Fibroblast of upper back skin (primary cell): ENCODE measurements around the gene SLC47A1.
"Not testable (repeated sequence)": the region's sequence is repeated elsewhere in the genome, so short reads cannot be mapped to it uniquely, and the experiment has no call there.

ENCODE experiments used
- DNase-seq: peaks from one replicate; pipeline ENCODE4 v3.0.0-alpha.2; 2013

The SLC47A1 gene, protein sequence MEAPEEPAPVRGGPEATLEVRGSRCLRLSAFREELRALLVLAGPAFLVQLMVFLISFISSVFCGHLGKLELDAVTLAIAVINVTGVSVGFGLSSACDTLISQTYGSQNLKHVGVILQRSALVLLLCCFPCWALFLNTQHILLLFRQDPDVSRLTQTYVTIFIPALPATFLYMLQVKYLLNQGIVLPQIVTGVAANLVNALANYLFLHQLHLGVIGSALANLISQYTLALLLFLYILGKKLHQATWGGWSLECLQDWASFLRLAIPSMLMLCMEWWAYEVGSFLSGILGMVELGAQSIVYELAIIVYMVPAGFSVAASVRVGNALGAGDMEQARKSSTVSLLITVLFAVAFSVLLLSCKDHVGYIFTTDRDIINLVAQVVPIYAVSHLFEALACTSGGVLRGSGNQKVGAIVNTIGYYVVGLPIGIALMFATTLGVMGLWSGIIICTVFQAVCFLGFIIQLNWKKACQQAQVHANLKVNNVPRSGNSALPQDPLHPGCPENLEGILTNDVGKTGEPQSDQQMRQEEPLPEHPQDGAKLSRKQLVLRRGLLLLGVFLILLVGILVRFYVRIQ

DNA sequence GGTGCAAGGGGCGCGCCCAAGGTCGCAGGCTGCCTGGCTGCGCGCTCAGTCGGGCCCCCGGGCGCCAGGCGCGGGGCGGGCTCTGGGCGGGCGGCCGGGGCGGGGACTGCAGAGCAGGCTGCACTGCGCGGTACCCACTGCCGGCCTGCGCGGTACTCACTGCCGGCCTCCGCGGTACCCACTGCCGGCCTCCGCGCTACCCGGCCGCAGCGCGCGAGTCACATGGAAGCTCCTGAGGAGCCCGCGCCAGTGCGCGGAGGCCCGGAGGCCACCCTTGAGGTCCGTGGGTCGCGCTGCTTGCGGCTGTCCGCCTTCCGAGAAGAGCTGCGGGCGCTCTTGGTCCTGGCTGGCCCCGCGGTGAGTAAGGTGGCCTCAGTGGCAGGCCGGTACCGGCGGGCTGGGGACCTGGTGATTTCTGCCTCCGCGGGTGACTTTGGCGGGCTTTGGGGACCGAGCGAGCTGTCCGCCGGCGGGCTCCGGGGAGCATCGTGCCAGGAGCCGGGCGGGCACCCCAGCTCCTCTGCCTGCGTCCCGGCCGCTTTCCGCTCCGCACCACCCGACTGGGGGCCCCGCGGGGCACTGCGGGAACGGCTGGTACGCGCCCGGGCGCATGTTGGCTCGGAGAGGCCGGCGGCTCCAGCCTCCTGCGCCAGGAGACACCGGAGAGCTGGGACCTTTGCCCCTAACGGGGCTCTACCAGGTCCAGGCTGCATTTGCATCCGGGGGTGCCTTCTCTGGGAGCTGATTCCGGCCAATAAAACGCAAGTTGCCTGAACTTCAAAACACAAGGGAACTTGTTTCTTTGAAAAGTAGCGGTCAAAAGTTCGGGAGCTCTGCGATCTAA lies at the start of gene SLC47A1:
TSS of gene SLC47A1 (plus strand) at position 137 of the 844 bp plus-strand sequence. CDS start at position 223, 86 bp downstream.
- DNase-seq, result no peak

DNA sequence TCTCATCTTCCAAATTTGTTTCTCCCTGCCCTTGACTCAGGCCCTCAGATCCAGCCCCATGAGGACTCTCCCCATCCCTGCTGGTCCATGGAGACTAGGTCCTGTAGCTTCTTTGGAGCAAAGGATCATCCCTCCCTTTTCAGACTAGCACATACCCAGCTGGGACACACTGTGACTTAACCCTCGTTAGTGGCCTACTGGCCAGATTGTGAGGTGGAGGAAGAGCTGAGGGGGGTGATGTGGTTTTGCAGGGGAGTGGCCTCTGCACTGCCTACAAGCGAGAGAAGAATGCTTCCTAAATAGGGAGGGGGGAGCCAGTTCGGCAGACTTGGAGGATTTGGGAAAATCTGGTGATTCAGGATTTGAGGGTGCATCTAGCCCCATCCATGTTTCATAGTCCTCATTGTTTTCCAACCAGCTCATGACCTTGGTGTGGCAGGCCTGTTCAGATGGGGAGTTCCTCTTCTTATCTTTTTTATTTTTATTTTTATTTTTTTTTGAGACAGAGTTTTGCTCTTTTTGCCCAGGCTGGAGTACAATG lies 47.8 kb upstream of the SLC47A1 start:
- no peak for DNase-seq

DNA sequence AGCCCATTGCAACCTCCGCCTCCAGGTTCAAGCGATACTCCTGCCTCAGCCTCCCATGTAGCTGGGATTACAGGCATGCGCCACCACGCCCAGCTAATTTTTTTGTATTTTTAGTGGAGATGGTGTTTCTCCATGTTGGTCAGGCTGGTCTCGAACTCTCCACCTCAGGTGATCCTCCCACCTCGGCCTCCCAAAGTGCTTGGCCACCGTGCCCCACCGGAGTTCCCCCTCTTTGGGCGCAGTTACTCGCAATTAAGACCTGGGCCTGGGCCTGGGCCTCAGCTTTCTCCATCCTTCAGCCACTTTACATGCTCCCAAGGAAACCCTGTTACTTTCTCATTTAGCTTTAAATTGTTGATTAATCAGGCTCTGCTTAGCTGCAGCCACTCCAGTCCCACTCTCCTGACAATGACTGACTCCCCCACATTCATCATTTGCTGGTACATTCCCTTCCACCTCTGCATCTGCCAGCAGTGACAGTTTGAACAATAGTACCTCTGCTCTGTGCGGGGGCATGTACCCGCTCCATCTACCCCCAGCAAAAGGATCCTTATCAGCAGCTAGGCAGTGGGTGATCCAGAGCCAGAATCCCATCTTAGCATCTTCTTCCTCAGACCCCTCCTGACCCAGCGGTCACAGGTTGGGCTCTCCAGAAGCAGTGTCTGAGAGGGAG lies 47.2 kb upstream of the SLC47A1 start:
- no peak for DNase-seq

DNA sequence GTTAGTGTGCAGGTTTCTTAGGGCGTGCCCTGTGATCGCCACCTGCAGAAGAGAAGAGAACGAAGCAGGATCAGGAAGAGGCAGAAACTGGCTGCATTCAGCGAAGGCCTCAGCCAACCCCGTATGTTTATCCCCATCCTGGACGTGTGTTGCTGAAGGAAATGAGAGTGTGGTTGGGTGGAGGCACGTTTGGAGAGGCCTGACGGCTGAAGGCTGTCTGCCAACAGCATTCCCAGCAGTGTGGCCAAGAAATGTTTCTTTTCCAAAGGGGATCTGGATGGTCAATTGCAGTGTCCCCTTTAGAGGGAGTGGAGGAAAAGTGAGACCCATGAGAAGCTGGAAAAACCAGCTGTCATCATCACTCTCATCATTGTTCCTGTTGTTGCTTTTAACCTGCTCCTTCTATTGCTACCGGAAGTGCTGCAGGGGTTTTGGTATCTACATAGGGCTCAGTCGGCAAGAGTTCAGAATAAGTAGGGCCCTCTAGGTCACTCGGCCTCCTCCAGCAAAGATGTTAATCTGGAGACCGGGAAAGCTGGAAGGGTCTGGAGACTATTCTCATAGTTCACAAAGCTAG lies 46.5 kb upstream of the SLC47A1 start:
- peak; percentile 9 for DNase-seq

DNA sequence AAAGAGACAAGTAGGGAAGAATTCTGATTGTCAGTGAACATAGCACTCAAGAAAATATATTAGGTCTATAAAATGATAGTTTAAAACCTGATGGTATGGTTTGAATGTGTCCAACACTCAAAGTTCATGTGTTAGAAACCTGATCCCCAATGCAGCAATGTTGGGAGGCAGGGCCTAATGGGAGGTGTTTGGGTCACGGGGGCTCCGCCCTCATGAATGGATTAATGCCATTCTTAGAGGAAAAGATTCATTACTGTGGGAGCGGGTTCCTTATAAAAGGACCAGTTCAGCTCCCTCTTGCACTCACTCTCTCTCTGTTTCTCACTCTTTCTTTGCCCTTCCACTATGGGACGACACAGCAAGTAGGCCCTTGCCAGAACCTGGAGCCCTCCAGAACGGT lies 41.5 kb upstream of the SLC47A1 start:
- no peak for DNase-seq

DNA sequence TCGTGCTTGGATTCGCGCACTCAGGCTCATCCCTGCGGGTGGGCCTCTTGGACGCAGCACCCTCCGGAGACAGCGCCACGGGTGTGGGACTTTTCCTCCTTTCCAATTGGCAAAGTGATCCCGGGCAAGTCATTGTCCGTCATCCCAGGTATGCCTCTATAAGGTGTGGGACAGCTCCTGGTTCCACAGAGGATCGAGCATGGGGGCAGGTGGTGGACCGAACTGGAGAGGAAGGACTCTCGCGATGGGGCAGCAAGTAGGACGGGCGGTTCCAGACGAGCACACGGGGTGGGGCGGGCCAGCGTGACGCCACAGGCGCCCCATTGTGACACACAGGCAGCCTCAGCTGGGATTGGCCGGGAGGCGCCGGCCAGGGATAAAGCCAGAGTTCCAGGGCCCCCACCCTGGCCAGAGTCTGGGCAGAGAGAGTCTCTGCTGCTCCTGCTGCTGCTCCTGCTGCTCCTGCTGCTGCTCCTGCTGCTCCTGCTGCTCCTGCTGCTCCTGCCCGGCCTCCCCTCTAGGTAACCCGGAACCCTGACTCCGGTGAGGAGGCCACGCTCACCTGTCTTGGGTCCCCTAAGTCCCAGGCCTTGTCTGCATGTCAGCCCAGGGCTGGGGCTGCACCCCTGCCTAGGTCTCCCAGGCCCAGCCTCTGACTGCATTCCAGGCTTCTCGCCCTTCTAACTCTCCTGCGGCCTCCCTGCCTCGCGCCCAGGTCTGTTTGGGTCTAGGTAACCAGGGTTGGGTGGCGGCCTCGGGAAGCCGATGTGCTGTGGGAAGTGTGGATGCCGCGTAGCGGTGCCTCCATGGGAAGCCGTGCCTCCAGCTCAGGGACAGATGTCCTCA lies 38.5 kb upstream of the SLC47A1 start:
- DNase-seq, result no peak

DNA sequence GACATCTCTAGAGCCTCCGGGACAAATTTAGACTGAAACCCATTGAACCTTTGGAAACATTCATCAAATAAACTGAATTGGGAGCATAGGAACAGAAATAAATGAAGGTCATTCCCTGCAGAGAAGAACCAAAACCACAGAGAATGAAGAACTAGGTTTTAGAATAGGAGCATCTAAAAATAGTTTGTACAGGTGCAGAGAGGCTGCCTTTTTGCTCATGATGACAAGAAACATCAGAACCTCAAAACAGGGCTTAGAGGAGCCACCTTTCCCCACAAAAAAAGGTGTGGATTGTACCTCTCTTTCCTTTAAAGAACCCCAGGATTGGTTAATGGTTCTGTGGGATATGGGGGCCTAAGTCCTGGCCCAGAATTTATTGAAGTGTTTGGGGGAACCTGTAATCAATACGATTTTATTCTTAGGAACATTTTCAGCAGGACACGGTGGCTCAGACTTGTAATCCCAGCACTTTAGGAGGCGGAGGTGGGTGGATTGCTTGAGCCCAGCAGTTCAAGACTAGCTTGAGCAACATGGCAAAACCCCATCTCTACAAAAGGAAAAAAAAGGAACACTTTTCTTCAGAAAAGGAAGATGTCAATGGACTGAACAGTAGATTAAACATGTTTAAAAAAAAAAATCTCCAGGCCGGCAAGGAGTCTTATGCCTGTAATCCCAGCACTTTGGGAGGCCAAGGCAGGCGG lies 37.7 kb upstream of the SLC47A1 start:
- DNase-seq, result no peak

DNA sequence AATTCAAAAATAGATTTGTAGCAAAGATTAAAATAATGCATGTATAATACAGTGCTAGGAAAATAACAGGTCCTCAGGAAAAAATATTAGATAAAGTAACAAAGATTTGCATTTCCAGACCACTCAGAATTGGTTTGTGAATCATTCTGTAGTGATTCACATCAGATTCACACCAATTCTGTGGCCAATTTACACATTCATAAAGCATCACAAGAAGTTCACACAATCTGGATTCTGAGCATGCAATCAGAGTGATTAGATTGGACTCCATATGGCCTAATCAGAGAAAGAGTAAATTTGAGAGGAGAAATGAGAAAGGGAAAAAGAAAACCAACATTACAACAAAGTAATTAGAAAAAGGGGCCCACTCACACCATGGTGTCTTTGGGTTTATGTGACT lies 36.0 kb upstream of the SLC47A1 start:
- DNase-seq, result no peak

DNA sequence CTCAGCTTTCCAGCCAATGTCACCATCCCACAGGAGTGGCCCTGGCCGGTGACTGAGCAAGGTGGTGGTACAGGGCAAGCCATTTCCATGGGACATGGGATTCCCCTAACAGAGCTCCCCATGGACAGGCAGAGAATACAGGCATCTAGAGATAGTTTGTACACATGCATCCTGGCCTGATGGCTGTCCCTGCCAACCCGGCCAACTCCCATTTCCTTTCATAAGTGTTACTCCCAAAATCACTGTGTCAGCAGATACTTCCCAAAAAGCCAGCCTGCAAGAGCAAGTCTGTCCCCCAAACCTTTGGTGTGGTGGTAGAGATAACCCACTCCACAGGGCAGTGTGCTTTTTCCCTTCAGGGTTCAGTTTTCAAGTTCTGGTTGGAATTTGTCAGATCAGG lies 32.4 kb upstream of the SLC47A1 start:
- no peak for DNase-seq

DNA sequence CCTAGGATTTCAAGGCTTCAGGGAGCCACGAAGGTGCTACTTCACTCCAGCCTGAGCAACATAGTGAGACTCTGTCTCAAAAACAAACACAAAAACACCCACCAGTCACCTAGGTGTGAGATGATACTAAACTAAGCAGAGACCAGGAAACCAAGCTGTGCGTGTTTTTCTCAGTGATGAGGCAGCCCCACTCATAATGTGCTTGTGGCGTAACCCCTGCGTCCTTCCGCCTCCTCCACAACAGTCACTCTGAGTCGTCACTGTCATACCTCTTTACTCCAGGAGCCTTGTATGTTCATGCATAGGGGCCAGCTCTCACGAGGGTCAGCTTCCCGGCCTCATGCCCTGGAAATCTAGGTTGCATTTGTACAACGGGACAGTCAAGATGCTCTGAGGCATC lies 31.1 kb upstream of the SLC47A1 start:
- DNase-seq, result no peak

DNA sequence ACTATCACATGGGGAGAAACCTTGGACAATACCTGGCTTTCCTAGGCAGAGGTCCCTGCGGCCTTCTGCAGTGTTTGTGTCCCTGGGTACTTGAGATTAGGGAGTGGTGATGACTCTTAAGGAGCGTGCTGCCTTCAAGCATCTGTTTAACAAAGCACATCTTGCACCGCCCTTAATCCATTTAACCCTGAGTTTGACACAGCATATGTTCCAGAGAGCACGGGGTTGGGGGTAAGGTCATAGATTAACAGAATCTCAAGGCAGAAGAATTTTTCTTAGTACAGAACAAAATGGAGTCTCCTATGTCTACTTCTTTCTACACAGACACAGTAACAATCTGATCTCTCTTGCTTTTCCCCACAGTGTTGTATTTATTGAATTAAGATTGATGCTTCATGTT lies 28.1 kb upstream of the SLC47A1 start:
- not testable (repeated sequence) for DNase-seq

DNA sequence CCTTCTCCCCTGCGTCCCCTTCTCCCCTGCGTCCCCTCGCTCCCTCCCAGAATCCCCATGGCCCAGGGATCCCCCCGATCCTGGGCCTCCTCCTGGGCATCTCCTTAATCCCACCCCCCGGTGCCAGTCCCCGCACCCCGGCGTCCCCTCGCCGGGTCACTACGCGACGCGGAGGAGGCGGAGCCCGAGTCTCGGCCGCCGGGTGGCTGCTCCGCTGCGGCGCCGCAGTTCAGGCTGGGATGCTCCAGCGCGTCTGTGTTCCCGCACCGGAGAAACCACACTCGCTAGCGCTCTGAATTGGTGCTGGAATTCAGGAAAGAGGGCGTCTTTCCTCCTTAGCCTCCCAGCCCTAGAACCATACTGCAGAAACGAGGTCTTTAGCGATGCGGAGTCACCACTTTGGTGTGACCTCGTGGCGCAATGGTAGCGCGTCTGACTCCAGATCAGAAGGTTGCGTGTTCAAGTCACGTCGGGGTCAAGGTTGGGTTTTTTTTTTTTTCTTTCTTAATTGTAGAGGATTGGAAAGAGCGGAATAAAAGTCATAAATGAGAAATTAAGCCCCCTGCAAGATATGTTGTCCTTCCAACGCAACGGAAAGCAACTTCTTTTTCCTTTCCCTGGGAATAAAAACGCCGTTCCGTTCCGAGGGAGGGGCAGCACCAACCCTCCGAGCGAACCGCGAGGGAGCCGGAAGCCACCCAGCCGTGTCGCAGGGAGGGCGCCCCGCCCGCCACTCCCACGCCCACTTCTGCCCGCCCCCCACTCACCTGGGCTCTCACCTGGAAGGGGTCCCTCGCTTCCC lies 25.7 kb upstream of the SLC47A1 start:
- DNase-seq, result peak; percentile 94

DNA sequence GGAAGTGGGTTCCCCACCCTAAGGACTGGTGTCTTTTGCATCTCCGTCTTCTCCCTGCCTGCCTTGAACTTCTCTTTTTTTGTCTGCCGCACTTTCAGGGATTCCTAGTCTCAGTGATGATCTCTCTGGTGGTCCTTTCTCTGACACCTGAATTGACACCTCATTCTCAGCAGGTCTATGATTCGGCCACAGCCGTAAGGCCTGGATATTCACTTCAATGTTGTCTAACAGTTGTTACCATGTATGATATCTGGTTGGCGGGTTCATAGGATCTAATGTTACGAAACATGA lies 25.1 kb upstream of the SLC47A1 start:
- no peak for DNase-seq

DNA sequence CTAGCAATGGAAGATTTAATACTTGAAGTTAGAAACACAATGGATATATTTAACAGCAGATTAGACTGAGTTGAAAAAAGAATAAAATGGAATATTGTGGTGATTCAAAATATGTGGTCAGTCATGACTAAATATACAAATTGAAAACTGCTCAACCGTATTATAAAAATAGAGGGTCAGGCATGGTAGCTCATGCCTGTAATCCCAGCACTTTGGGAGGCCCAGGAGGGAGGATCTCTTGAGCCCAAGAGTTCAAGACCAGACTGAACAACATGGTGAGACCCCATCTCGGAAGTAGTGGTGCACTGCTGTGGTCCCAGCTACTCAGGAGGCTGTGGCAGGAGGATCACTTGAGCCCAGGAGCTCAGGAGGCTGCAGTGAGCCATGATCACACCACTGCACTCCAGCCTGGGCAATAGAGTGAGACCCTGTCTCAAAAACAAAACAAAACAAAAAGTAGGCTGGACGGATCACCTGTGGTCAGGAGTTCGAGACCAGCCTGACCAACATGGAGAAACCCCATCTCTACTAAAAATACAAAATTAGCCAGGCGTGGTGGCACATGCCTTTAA lies 24.3 kb upstream of the SLC47A1 start:
- DNase-seq, result not testable (repeated sequence)

DNA sequence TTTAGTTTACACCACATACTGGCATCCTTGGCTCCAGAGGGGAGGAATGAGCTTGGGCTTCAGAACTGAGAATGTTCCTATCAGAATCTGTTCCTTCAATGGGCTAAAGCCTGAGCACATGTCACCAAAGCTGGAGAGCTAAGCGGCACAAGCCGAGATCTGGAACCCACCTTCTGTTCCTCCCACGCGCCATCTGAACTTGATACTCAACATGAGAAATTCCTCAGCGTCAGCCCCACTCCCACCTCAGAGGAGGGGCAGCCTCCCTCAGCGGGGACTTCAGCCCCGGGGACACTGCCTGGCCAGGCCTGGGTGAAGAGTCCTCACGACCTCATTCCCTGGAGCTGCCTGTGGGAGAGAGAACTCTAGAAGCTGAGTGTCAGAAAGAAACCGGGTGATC lies 22.8 kb upstream of the SLC47A1 start:
- DNase-seq, result no peak

DNA sequence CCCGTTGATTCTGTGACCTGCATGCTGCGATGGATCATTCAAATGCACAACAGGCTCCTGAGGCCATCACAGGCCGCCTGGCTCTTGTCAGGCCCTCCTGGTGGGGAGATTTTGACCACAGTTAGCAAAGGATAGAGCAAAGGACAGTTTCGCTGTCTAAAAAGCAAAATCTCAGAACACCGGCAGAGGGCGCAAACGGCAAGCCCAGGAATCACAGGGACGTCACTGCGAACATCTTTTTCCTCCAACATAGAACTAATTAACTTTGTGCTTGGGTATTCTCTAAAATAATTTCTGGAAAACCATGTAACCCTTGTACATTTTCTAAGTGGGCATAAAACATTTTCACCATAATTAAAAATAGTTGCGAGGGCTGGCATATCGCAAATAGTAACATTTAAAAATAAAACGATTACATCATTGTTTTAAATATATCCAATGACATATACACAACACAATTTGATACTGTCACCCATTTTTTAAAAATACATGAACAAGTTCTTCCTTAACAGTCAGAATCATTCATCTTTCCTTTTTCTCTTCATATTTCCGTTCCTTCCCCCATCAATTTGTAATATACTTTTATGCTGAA lies 19.7 kb upstream of the SLC47A1 start:
- peak; percentile 57 for DNase-seq

DNA sequence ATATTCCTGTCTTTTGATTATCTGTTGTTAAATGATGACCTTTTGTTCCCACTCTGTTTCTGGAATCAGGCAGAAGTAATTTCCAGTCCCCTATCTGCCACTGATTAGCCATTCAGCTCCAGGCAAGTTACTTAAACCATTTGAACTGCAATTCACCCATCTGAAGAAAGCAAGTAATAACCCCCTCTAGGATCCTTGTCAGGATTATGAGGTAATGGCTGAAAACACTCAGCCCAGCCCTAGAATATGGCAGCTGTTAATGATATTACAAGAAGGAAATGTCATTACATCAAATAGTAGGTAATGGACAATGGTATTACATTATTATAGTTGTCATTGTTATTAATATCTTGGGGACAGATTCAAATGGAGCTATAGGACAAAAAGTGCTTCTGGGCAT lies 16.0 kb upstream of the SLC47A1 start:
- no peak for DNase-seq

DNA sequence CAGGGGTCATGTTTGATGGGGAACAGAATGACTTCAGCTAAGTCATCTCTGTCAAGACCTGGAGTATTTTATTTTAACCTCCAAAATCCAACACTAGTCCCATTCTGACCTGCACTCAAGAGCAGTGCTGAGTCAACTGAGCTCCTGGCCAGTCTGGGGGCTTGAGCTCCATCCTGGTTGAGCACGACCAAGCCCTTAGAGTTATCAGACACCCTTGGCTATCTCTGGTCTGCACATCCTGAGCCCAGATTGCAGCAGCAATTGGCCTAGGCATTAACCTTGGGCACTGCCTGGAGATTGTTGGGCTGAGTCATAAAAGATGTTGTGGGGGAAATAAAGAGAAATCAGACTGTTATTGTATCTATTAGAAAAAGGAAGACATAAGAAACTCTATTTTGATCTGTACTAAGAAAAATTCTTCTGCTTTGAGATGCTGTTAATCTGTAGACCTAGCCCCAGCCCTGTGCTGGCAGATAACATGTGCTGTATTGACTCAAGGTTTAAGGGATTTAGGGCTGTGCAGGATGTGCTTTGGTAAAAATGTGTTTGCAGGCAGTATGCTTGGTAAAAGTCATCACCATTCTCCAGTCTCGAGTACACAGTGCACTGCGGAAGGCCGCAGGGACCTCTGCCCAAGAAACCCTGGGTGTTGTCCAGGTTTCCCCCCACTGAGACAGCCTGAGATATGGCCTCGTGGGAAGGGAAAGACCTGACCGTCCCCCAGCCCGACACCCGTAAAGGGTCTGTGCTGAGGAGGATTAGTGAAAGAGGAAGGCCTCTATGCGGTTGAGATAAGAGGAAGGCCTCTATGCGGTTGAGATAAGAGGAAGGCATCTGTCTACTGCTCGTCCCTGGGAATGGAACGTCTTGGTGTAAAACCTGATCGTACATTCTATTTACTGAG lies 14.0 kb upstream of the SLC47A1 start:
- not testable (repeated sequence) for DNase-seq
